ENCODE data around the gene CD209. TPM values are rescaled to one million over a fixed set of nuclear protein-coding genes. Genes with fewer than 3 reads are reported as not detected.

CD209 gene
- total and polyA plus RNA-seq, 7 donors = 0.11 to 13.8 (median 2.7) TPM

DNA sequence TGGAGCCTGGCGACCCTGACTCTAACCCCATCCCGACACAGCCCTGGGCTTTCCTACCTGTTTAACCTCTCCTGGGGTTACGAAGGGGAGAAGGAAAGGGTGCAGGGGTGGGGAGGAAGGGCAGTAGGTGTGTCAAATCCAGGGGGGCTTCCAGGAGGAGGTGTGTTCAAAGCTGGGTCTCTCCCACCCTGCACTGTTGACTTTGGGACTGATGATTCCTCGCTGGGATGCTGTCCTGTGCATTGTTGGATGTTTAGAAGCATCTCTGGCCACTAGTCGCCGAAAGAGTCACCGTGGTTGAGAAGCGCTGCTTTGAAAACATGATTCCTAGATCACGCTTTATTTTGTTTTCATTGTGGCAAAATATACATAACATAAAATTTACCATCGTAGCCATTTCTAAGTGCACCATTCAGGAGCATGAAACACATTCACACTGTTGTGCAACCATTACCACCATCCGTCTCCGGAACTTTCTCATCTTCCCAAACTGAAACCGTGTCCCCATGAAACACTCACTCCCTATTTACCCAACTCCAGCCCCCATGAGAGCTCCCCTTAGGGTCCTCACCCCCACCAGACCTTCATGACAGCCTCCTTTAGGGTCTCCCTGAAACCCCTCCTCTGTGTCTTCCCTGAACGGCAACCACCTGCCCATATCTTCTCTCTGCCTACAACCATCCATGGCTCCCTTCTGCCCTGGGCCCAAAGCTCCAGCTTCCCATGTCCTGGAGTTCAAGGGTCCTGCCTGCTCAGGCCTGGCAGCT, 41.0 kb downstream of the CD209 start:
- no peak for ATAC-seq
- Histone ChIP-seq H3K27me3 (ENCODE audit: insufficient read depth in 3 of 3, low read length in 2 of 3) (peaks cover 0 to 14% (median 3%) of the 10 kb centered on the region in 3 donors), H3K4me1 (no peaks in the 10 kb centered on the region), H3K4me3 (no peak overlapping the region), H3K36me3 (ENCODE audit: insufficient read depth in 1 of 2, low read depth in 1 of 2) (no peaks in the 10 kb centered on the region), H3K27ac (no peak overlapping the region), H3K9me3 (no peaks in the 10 kb centered on the region)
- no peak for DNase-seq
- intact Hi-C loops (cut with DNase I) = no loop called here
- TF ChIP-seq, protein P1, sequence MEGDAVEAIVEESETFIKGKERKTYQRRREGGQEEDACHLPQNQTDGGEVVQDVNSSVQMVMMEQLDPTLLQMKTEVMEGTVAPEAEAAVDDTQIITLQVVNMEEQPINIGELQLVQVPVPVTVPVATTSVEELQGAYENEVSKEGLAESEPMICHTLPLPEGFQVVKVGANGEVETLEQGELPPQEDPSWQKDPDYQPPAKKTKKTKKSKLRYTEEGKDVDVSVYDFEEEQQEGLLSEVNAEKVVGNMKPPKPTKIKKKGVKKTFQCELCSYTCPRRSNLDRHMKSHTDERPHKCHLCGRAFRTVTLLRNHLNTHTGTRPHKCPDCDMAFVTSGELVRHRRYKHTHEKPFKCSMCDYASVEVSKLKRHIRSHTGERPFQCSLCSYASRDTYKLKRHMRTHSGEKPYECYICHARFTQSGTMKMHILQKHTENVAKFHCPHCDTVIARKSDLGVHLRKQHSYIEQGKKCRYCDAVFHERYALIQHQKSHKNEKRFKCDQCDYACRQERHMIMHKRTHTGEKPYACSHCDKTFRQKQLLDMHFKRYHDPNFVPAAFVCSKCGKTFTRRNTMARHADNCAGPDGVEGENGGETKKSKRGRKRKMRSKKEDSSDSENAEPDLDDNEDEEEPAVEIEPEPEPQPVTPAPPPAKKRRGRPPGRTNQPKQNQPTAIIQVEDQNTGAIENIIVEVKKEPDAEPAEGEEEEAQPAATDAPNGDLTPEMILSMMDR (IDR thresholded peaks at IDR 0.05) = no peak
- 67 to 74% (median 70%) methylated on average over 14 of the region's 14 CpGs for WGBS, 3 donors

DNA sequence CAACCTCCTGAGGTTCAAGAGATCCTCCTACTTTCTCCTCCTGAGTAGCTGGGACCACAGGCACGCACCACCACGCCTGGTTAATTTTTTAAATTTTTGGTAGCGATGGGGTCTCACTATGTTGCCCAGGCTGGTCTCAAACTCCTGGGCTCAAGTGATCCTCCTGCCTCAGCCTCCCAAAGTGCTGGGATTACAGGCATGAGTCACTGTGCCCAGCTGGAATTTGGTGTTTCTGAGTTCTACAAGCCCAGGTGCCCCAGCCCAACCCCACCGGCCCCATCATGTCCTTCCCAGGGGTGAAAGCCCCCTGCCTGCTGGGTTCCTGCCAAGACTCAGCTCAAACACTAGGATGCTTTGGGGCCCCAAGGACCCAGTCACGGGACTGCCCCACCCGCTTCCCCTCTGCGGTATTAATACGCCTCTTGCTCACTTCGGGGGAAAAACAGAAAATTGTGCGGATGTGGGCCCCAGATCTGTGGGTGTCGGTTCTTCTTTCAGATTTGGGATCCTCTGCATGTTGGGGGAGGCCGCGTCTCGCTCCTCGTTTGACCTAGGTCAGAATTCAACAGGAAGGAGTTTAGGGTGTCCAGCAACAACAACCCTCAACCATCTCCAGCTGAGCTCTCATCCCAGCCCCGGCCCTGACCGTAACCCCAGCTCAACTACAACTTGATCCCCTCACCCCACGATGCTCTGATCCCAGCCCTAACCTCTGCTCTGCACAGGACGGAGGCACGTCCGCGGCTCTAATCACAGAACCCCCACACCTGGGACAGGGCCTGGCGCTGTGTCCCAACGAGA, 41.7 kb downstream of the CD209 start:
- WGBS, 3 donors = 48 to 54% (median 48%) methylated on average over 24 of the region's 24 CpGs
- H3K4me1 ChIP-seq = no peaks in the 10 kb centered on the region
- no peaks in the 10 kb centered on the region for H3K9me3 ChIP-seq
- TF ChIP-seq, protein P1 (IDR thresholded peaks at IDR 0.05) = no peak
- intact Hi-C loops (cut with DNase I) = no loop called here
- ATAC-seq (no peak), DNase-seq (peak in 1 of 2 donors; percentile 63)
- no peak overlapping the region for H3K4me3 ChIP-seq
- no peaks in the 10 kb centered on the region for H3K36me3 ChIP-seq (ENCODE audit: insufficient read depth in 1 of 2, low read depth in 1 of 2)
- H3K27me3 ChIP-seq (ENCODE audit: insufficient read depth in 3 of 3, low read length in 2 of 3) = peaks cover 0 to 22% (median 3%) of the 10 kb centered on the region in 3 donors
- no peak overlapping the region for H3K27ac ChIP-seq

DNA sequence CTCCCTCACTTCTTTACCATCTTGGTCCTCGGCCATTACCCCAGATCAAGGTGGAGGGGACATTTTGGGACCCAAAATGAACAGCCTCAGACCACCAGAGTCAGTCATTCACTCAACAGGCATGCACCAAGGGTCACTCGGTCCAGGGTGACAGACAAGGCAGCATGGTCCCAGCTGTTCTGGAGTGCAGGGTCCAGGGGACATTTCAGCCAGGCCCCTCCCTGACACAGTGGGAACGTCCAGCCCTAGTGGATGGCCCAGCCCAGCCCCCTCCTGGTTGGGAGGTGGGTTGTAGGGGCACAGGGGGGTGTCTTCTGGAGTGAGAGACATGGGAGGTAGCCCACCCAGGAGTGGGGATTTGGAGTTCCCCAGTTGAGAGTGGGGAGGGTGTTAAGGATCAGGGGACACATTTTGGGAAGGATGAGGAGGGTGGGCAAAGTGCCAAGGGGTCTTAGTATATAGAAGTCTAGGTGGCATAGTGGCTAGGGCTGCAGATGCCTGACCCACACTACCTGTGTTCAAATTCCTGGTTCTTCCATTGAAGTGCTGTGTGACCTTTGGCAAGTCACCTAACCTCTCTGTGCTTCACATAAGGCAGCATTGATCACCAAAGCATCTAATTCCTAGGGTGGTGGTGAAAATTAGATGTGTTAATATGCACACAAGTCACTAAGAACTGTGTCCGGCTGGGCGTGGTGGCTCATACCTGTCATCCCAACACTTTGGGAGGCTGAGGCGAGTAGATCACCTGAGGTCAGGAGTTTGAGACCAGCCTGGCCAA, 42.9 kb downstream of the CD209 start:
- ATAC-seq (no peak), DNase-seq (no peak)
- WGBS, 3 donors = 64 to 69% (median 65%) methylated on average over 6 of the region's 6 CpGs
- Histone ChIP-seq H3K4me1 (no peaks in the 10 kb centered on the region), H3K4me3 (no peak overlapping the region), H3K27me3 (ENCODE audit: insufficient read depth in 3 of 3, low read length in 2 of 3) (peaks cover 0 to 32% (median 4%) of the 10 kb centered on the region in 3 donors), H3K36me3 (ENCODE audit: insufficient read depth in 1 of 2, low read depth in 1 of 2) (no peaks in the 10 kb centered on the region), H3K27ac (no peak overlapping the region), H3K9me3 (no peaks in the 10 kb centered on the region)
- intact Hi-C loops (cut with DNase I) = no loop called here
- TF ChIP-seq, protein P1 (IDR thresholded peaks at IDR 0.05) = no peak

DNA sequence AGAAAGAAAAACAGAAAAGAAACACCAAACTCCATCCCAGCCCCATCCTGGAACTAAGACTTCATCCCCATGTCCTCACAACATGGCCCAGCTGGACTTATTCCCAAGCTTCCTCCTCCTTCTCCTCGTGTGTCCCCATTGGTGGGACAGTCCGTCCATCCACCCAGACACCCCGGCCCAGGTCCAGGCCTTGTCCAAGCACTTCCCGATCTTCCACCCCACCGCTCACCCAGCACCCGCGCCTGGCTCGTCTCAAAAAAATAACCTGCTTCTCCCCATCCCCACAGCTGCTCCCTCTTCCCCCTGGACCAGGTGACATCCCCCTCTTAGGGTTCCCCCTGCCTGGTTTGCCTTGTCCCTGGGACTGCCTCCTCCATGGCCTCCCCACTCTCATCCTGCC, 44.0 kb downstream of the CD209 start:
- TF ChIP-seq, protein P1 (IDR thresholded peaks at IDR 0.05) = no peak
- Histone ChIP-seq H3K27me3 (ENCODE audit: insufficient read depth in 3 of 3, low read length in 2 of 3) (peaks cover 0 to 32% (median 4%) of the 10 kb centered on the region in 3 donors), H3K27ac (no peak overlapping the region), H3K4me3 (no peak overlapping the region), H3K9me3 (no peaks in the 10 kb centered on the region), H3K36me3 (ENCODE audit: insufficient read depth in 1 of 2, low read depth in 1 of 2) (no peaks in the 10 kb centered on the region), H3K4me1 (no peaks in the 10 kb centered on the region)
- intact Hi-C loops (cut with DNase I) = no loop called here
- 41 to 57% (median 54%) methylated on average over 8 of the region's 8 CpGs for WGBS, 3 donors
- no peak for DNase-seq
- ATAC-seq = no peak
